Renal cortex interstitium (tissue), 11 donors: ENCODE data around the gene KRTAP6-3. TPM values are rescaled to one million over a fixed set of nuclear protein-coding genes. Genes with fewer than 3 reads are reported as not detected.

Experiments
- DNase-seq, 11 donors: peaks; one replicate each; pipeline ENCODE4 v3.0.0-alpha.2; 2013; ENCODE audit warnings: low read depth in 9 of 11, low spot score in 4 of 11; ENCODE audit errors: extremely low read depth in 1 of 11
- polyA plus RNA-seq, 3 donors: library from polyadenylated mRNA; unstranded; fragments of 120-200 nt; gene quantifications; one replicate each; pipeline ENCODE4 v1.2.1, GENCODE V29; 2013; ENCODE audit not compliant: insufficient read length in 3 of 3

KRTAP6-3 gene
- polyA plus RNA-seq, 3 donors = not detected

- no peak for DNase-seq
Observed at GRCh38 chr21:30620080-30620479, 27.8 kb downstream of the KRTAP6-3 start.

- DNase-seq = no peak
Observed at GRCh38 chr21:30620522-30620921, 28.3 kb downstream of the KRTAP6-3 start, which contains the start of gene KRTAP20-4. Gene KRTAP20-4 (plus strand): TSS chr21:30620627.

GRCh38 chr21:30623362-30623761, 31.1 kb downstream of the KRTAP6-3 start:
- no peak for DNase-seq

GRCh38 chr21:30625449-30626165, 33.4 kb downstream of the KRTAP6-3 start:
- no peak for DNase-seq

- no peak for DNase-seq
Observed at GRCh38 chr21:30628109-30628508, 35.9 kb downstream of the KRTAP6-3 start.

GRCh38 chr21:30629200-30629599, 37.0 kb downstream of the KRTAP6-3 start:
- no peak for DNase-seq

- no peak for DNase-seq
Observed at GRCh38 chr21:30634906-30635305, 42.7 kb downstream of the KRTAP6-3 start, which contains the start of gene KRTAP20-2. Gene KRTAP20-2 (plus strand): TSS chr21:30635206. CDS start chr21:30635264, 58 bp downstream.

GRCh38 chr21:30638686-30639085, 46.4 kb downstream of the KRTAP6-3 start:
- no peak for DNase-seq

GRCh38 chr21:30642564-30642963, 50.3 kb downstream of the KRTAP6-3 start, which contains the start of gene KRTAP20-3:
Gene KRTAP20-3 (plus strand): TSS chr21:30642864.
- no peak for DNase-seq

Other genes with a start within 250 kb of the KRTAP6-3 start
- gene KRTAP23-1, start 243.8 kb upstream of the KRTAP6-3 start, polyA plus RNA-seq = not detected
- gene KRTAP13-2, start 220.2 kb upstream of the KRTAP6-3 start, polyA plus RNA-seq = not detected
- gene KRTAP13-1, start 196.4 kb upstream of the KRTAP6-3 start, polyA plus RNA-seq = not detected
- not detected for gene KRTAP13-3, start 166.5 kb upstream of the KRTAP6-3 start, polyA plus RNA-seq
- not detected for gene KRTAP13-4, start 162.2 kb upstream of the KRTAP6-3 start, polyA plus RNA-seq
- gene KRTAP15-1, start 152.2 kb upstream of the KRTAP6-3 start, polyA plus RNA-seq = not detected
- not detected for gene KRTAP19-1, start 112.1 kb upstream of the KRTAP6-3 start, polyA plus RNA-seq
- gene KRTAP19-2, start 105.0 kb upstream of the KRTAP6-3 start, polyA plus RNA-seq = not detected
- gene KRTAP19-3, start 100.4 kb upstream of the KRTAP6-3 start, polyA plus RNA-seq = not detected
- not detected for gene KRTAP19-4, start 95.3 kb upstream of the KRTAP6-3 start, polyA plus RNA-seq
- not detected for gene KRTAP19-5, start 90.3 kb upstream of the KRTAP6-3 start, polyA plus RNA-seq
- not detected for gene KRTAP19-6, start 50.6 kb upstream of the KRTAP6-3 start, polyA plus RNA-seq
- not detected for gene KRTAP19-7, start 31.1 kb upstream of the KRTAP6-3 start, polyA plus RNA-seq
- gene KRTAP22-2, start 2.0 kb upstream of the KRTAP6-3 start, polyA plus RNA-seq = not detected
- not detected for gene KRTAP6-2, start 6.5 kb downstream of the KRTAP6-3 start, polyA plus RNA-seq
- gene KRTAP22-1, start 8.6 kb downstream of the KRTAP6-3 start, polyA plus RNA-seq = not detected
- not detected for gene KRTAP6-1, start 21.5 kb downstream of the KRTAP6-3 start, polyA plus RNA-seq
- not detected for gene KRTAP20-1, start 24.0 kb downstream of the KRTAP6-3 start, polyA plus RNA-seq
- not detected for gene KRTAP20-4, start 28.2 kb downstream of the KRTAP6-3 start, polyA plus RNA-seq
- gene KRTAP20-2, start 42.8 kb downstream of the KRTAP6-3 start, polyA plus RNA-seq = not detected
- gene KRTAP20-3, start 50.4 kb downstream of the KRTAP6-3 start, polyA plus RNA-seq = not detected
- not detected for gene KRTAP21-3, start 126.3 kb downstream of the KRTAP6-3 start, polyA plus RNA-seq
- gene KRTAP21-2, start 154.8 kb downstream of the KRTAP6-3 start, polyA plus RNA-seq = not detected
- not detected for gene KRTAP21-1, start 163.0 kb downstream of the KRTAP6-3 start, polyA plus RNA-seq
- not detected for gene KRTAP8-1, start 220.8 kb downstream of the KRTAP6-3 start, polyA plus RNA-seq
- not detected for gene KRTAP7-1, start 237.3 kb downstream of the KRTAP6-3 start, polyA plus RNA-seq